ENCODE measurements around the gene LENG1.

Gene LENG1

DNA sequence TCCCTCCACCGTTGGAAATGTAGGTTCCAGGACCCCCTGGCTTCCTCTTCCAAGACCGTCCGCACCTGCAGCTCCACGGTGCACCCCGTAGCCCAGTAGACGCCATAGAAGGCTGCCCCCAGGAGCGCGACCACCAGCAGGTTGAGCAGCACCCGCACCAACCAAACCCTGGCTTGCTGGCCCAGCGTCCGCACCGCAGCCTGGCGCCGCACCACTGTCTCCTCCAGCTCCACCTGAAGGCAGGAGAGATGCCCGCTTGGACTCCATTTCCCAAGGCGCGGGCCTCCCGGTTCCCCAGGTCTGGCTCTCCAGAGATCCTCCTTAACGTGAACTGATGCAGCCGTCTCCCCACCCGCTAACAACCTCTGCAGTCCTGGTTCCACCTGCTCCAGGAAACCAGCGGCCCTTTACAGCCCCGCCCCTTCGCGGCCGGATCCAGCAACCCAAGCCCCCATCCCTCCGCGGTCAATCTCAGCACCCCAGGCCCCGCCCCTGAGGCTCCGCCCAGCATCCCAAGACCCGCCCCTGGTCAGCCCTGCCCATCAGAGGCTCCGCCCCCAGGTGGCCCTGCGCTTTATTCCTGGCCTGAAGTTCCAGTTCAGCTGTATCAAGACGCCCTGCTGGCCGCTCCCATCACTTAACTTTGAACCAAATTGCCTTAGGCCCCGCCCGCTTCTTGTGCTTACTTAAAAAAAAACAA is 5.0 kb upstream of the LENG1 start:
- DNase-seq (ENCODE audit: low spot score) = peak; percentile 57

DNA sequence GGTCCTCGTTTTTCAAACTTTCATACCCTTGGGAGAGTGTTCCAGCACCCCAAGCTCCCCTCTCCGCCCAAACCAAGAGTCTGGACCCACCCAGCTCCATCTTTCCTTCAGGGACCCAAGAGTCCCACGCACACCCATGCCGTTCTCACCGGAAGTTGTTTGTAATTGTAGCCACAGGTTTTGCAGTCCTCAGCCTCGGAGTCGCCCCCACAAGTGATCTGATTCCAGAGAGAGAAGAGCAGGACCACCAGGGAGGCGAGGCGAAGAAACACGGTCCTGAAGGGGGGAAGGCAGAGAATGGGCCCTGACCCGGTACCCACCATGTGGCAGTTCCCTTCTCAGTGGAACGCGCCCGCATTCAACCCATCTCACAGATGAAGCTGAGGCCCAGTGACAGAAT is 3.4 kb upstream of the LENG1 start:
- DNase-seq (ENCODE audit: low spot score) = no peak

DNA sequence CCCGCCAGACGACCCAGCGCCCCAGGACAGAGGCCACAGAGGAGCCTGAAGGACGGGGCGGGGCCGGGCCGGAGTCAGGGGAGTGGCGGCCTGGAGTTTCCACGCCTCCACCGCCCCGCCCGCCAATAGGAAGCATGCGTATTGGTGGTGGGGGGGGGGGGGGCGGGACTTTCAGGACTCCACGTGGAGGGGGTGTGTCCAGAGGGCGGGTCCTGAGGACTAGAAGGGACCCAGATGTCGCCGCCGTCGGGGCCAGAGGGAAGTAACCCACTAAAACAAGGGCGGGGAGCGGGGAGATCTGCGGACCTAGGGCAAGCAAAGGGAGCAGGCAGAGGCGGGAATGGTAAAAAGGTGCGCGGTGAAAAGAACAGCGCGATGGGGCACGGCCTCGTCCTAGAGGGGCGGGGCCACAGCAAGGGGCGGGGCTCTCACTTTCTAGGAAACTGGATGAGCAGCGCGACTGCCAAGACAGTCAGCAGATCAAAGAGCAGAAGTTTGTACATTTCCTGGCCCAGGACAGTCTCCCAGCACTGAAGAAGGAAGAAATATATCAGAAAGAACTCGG is 2.8 kb upstream of the LENG1 start:
- peak; percentile 88 for DNase-seq (ENCODE audit: low spot score)

DNA sequence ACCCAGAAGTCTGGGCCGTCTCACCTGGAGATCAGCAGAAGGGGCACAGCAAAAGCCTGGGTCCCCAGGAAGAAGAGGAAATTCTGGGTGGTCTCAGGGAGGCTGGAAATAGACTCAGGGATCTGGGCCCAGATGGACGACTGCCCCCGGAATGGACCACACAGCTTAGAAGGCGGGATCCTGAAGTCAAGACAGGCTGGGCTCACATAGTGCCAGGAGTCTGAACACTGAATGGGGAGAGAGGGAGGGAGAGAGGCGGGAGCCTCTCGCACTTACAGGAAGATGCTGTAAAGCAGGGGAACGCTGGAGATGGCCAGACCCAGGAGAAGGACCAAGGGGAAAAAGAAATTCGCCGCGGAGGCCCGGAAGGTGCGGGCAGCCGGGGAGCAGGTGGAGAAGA is 1.3 kb upstream of the LENG1 start:
- no peak for DNase-seq (ENCODE audit: low spot score)

DNA sequence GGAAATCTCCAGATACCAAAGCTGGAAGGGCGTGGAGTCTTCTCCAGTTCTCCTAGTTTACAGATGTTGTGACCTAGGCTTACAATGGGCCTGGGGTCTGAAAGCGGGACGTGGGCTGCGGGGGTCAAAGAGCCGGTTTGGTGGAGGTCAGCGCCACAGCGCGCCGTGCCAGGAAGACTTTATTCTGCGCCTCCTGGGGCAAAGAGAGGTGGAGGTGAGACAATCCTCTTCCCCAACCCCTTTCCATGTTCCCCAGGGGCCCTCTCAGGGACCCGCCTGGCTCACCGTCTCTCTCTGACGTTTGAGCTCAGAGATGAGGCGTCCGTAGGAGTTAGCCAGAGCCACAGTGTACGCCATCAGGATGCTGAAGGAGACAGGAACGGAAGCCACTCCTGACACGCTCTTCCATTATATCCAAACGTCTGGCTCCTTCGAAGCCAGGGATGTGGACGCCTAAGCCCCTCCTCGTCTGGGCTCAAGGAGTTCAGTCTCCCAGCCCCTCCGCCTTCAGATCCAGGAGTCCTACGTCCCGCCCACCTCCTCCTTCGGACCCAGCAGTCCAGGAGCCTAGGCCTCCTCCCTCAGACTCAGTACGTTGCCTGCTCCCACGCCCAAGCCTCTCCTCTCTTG is 776 bp upstream of the LENG1 start:
- no peak for DNase-seq (ENCODE audit: low spot score)

DNA sequence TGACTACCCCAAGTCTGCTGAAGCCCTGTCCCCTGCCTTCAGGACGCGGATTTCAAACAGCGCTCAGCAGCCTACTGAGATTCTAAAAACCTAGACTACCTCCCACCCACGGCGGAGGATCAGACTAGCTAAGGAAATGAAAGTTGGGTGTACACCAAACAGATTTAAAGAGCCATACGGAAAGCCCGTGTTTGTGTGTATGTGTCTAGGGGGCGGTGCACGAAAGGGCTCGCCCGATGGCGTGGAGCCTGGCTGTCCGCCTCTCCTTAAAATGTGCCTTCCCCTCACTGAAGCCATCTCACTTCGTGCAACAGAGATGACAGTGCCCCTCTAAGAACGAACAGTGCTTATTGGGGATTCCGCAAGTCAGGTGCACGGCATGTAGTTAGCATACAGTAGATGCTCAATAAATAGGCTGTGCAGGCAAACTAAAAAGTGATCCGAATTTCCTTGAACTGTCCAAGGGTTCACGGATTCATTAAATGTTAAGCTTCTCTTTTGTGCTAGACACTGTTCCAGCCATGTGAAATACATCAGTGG is 639 bp downstream of the LENG1 start:
- peak; percentile 22 for DNase-seq (ENCODE audit: low spot score)

DNA sequence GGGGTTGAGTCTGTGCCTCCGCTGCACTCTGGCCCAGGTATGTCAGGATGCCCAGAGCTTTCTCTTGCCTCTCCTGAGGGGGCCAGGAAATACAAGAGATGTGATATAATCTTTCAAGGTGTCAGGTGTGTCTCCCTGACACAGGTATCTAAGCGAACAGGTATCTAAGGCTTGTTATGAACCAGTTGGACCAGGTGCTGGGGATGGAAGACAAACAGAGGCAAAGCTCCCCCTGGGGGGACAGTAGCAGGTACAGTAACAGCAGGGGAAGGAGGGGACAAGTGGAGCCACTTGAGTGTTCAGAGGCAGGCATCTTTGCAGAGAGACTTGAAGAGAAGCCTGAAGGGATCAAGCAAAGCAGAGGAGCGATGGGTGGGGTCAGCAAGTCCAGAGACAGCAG is 2.6 kb downstream of the LENG1 start:
- DNase-seq (ENCODE audit: low spot score) = no peak

DNA sequence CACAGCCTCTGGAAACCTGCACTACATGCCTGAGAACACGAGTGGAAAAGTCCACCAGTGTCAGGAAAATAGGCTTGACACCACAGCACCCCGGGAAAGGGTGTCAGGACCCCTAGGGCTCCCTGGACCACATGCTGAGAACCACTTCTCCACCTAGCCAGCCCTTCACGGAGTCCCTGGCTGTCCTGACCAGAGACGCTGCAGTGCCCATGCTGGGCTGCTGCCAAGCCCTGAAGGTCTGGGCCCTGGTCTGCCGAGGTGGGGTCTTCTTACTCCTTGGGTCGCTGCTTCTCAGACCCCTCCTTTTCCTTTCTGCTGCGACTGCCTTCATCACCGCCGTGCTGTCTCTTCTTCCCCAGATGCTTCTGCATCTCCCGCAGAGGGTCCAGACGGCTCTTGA is 3.0 kb downstream of the LENG1 start:
- no peak for DNase-seq (ENCODE audit: low spot score)

DNA sequence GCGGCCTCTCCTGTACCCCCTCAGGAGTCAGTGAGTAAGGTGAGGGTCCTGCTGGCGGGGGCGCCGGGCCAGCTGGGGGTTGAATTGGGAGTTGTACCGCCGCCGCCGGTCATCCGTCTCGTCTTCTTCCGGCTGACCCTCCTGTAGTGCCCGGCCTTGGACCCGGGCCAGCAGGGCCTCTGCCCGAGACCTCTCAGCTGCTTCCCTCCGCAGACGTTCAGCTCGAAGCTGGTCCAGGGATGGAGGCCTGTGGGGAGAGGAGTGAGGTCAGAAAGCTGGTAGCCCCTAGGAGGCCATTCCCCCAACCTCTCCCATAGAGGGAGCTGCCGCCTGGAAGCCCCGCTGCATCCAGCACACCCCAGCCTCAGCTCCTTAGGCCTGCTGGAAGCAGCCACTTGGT is 3.8 kb downstream of the LENG1 start:
- DNase-seq (ENCODE audit: low spot score) = no peak

DNA sequence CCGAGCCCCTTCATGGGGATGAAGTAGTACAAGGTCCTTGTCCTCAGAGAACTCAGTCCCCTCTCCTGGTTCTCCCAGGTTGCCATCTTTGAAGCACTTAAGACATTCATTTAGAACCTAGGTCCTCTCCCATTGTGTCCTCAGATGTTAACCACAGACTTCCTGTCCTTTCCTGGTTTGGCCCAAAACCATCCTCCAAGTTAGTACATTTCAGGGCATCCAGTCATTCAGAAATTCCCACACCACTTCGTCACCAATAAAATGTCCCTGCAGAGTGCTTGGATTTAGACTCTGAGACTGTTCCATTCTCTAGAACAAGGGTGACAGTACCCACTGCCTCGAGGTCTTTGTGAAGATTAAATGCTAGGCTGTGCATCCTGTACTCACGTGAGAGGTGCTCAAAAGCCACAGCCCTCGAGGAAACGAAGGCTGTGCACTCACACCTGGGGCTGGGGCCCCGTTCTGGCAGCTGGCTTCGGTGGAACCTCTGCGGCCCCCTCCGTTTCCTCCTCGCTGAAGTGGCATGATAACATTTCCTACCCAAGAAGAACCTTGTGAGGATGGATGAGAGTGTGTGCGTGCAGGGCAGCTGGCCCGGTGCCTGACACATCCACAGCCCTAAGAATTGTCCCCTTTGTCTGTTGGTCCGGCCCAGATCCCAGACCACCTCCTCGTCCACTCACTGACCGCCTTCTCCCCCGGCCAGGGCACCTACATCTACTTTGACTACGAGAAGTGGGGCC is 4.7 kb downstream of the LENG1 start:
- DNase-seq (ENCODE audit: low spot score) = no peak

DNA sequence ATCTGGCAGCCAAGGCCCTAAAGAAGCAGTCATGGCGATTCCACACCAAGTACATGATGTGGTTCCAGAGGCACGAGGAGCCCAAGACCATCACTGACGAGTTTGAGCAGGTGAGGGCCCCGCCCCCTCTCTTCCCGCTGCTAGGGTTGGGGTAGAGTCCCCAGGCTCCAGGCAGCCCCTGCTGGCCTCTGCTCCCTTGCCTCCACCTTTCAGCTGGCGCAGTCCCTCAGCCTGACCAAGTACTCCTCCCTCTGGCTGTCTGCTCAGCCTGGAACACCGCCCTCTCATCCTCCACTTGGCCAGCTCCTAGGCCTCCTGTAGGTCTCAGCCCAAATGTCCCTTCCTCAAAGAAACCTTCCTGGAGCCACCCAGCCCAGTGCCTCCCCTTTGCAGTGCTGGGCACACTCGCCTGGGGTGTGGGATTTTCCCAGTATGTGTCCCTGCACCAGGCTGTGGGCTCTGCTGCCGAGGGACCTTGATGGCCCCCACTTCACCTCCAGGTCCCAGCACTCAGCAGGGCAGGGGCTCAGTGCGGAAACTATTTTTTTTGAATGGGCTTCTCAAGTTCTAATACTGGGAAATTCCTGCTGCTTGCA is 5.7 kb downstream of the LENG1 start:
- DNase-seq (ENCODE audit: low spot score) = no peak

DNA sequence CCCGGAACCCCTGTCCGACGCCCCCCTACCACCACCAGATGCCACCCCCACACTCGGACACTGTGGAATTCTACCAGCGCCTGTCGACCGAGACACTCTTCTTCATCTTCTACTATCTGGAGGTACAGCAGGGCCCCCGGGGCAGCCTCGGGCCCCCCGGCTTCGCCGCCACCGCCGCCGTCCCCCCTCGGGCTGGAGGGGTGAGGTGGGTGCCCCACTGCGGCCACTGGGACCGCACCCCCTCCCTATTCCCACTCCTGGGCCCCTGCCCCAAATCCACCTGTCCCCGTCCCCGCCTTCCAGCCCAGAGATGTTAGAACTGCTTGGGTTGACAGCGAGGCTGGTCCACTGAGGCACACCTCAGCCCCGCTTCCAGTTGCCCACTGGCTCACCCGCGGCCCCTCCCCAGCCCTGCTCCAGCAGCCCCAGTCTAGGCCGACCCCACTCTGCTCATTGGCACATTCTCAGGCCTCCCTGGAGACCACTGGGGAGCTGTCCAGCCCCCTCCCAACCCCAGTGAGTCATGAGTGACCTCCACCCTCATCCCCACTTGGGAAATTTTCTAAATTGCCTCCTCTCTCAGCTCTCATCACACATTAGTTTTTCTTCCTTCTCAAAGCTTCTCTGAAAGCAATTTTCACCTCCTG is 6.5 kb downstream of the LENG1 start:
- DNase-seq (ENCODE audit: low spot score) = no peak

DNA sequence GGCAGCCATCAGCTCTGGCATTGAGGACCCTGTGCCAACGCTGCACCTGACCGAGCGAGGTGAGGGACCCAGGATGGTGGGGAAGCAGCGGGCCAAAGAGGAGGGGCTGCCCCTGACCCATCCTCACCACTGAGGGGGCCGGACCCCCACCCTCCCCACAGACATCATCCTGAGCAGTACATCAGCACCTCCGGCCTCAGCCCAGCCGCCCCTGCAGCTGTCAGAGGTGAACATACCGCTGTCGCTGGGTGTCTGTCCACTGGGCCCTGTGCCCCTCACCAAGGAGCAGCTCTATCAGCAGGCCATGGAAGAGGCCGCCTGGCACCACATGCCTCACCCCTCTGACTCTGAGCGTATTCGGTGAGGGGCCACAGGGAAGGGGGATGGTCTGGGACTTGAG is 7.3 kb downstream of the LENG1 start:
- DNase-seq (ENCODE audit: low spot score) = no peak

DNA sequence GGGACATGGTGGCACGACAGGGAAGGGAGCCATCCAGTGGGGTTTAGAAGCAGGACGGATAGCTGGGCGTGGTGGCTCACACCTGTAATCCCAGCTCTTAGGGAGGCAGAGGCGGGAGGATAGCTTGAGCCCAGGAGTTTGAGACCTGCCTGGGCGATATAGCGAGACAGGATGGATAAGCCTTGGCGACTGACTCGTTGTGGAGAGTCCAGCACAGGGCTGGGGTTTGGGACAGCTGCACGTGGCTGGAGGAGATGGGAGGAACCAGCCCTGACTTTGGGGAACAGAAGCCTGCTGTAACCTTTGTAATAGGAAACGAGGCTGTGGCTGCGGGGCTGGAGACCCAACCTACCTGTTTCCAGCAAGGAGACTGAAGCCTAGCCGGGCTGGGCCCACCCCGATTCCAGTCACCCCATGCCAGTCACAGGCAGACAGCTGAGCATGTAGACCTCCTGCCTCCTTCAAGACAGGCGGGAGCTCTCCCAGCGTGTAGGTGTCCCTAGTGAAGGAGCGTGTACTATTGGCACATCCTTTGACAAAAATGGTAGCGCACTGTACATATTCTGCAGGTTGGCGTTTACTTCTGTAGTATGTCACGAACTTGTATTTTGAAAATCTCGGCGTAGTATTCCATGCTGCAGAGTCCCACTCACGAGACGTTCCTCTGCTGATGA is 8.0 kb downstream of the LENG1 start:
- DNase-seq (ENCODE audit: low spot score) = no peak

DNA sequence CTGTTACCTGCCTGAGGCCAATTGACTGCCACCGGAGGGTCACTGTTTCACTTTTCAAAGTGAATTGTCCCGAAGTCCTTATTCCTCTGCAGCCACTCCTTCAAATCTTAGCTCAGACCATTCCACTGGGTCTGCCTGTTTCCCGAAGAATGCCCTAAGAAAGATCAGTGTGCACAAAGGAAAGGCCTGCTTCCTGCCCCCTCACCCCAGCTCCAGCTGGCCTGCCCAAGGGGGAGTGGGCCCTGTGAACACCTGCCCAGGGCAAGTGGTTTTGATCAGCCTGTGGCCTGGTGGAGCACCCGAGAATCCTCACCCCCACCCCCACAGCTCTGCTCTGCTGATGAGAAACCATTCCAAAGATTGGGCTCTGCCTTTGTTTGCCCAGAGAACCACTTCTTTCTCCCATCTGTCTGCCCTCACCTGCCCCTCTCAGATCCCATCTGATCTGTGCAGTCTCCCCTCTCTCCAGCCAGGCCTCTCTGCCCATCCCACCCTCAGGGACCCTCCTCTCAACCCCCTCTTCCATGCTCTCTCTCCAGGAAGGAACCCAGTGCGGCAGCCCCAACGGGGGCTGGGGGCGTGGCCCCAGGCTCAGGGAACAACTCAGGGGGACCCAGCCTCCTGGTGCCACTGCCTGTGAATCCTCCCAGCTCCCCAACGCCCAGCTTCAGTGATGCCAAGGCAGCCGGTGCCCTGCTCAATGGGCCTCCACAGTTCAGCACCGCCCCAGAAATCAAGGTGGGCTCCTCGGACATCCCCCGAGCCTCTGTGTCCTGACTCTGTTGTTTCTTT is 10.3 kb downstream of the LENG1 start:
- DNase-seq (ENCODE audit: low spot score) = no peak

DNA sequence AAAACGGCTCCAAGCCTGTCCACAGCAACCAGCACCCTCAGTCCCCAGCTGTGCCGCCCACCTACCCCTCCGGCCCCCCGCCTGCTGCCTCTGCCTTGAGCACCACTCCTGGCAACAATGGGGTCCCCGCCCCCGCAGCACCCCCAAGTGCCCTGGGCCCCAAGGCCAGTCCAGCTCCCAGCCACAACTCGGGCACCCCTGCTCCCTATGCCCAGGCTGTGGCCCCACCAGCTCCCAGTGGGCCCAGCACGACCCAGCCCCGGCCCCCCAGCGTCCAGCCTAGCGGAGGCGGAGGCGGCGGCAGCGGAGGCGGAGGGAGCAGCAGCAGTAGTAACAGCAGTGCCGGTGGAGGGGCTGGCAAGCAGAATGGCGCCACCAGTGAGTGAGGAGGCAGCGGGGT is 11.4 kb downstream of the LENG1 start:
- DNase-seq (ENCODE audit: low spot score) = no peak

DNA sequence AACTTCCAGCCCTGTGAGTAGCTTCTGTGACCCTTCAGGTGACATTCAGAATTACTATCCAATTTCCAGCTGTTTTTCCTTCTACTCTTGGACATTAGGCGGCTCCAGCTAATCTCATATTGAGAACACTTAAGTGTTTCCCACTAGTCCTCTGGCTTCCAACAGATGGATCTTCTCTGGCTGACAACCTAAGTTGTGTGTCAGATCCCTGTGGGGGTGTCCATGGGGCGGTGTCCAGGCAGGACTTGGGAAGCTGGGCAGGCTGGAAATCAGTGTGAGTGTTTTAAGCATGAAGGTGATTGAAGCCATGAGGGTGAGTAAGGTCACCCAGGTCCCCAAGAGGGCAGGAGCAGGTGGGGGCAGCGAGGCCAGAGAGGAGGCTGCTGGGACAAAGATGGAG is 11.8 kb downstream of the LENG1 start:
- no peak for DNase-seq (ENCODE audit: low spot score)

DNA sequence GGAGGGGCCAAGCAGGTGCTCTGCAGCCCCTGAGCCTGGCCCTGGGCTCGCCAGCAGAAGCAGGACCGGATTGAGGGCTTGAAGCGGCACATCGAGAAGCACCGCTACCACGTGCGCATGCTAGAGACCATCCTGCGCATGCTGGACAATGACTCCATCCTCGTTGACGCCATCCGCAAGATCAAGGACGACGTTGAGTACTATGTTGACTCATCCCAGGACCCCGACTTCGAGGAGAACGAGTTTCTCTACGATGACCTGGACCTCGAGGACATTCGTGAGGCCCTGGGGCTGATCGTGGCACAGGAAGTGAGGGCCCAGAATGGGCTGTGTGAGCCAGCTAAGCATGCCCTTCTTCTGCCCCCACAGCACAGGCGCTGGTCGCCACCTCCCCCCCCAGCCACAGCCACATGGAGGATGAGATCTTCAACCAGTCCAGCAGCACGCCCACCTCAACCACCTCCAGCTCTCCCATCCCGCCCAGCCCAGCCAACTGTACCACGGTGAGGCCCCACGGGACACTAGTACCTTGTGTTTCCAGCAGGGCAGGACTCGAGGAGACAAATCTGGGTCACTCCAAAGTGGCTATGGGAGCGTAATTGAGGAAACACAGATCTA is 13.9 kb downstream of the LENG1 start:
- no peak for DNase-seq (ENCODE audit: low spot score)

DNA sequence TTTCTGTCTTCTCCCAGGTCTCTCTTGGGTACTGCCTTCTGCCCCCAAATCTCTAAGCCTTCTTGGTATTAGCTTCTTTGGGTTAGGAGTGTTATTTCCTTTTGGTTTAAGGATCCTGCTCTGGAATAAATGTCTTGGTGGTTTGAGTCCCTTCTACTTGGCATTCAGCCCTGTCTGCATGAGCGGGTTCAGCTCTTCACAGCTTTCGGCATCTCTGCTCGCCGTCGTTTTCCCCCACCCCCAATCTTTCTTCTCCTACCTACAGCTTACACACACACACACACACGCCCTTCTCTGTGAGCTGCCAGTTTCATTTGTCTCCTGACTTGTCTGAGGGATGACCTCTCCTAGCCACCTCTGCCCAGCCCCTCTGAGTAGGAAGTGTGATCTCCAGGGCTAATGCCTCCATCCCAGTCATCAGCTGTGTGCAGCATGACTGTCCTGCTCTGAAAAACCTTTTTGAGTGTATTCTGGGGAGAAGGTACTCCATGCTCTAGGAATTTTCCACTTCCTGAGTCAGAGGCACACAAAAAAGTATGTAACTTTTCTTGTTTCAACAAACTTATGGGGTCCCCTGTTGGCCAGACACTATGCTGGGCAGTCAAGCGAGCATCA is 17.2 kb downstream of the LENG1 start:
- DNase-seq (ENCODE audit: low spot score) = no peak

DNA sequence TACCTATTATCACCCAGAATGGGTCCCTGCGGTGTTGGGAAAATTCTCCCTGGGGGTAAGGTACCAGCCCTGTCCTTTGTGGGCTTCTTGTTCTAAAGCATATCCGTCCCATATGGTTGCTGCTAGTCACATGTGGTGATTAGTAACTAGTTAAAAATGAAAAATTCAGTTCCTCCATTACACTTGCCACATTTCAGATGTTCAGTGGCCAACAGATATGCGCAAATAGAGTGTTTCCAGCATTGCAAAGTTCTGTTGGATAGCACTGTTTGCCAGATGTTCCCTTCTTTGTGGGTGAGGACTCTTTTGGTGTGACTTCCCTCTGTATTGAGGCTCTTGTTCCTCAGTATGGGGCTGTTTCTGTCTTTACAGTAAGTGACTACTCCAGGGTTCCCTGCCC is 18.2 kb downstream of the LENG1 start:
- DNase-seq (ENCODE audit: low spot score) = no peak

Measured in hematopoietic multipotent progenitor cell treated with erythropoietin and hydrocortisone succinate and interleukin-3 and kit ligand, for 15 days (in vitro differentiated cells).